Activated CD4-positive, CD25-positive, alpha-beta regulatory T cell treated with anti-CD3 and anti-CD28 coated beads, Interleukin-2, amount 50 U/mL, for 24 hours (primary cell): Measurements from ENCODE around the gene WHAMM.
"Not testable (repeated sequence)": the region's sequence is repeated elsewhere in the genome, so short reads cannot be mapped to it uniquely, and the experiment has no call there.

Experiments used
- ATAC-seq, 2 donors: fragments of 150-1000 bp; cut with Tn5 transposase; one replicate each; pipeline ENCODE4 v1.10.0; 2021; ENCODE audit warnings: mild to moderate bottlenecking in 1 of 2, moderate library complexity in 1 of 2

The WHAMM gene, protein sequence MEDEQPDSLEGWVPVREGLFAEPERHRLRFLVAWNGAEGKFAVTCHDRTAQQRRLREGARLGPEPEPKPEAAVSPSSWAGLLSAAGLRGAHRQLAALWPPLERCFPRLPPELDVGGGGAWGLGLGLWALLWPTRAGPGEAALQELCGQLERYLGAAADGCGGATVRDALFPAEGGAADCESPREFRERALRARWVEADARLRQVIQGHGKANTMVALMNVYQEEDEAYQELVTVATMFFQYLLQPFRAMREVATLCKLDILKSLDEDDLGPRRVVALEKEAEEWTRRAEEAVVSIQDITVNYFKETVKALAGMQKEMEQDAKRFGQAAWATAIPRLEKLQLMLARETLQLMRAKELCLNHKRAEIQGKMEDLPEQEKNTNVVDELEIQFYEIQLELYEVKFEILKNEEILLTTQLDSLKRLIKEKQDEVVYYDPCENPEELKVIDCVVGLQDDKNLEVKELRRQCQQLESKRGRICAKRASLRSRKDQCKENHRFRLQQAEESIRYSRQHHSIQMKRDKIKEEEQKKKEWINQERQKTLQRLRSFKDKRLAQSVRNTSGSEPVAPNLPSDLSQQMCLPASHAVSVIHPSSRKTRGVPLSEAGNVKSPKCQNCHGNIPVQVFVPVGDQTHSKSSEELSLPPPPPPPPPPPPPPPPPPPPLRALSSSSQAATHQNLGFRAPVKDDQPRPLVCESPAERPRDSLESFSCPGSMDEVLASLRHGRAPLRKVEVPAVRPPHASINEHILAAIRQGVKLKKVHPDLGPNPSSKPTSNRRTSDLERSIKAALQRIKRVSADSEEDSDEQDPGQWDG

DNA sequence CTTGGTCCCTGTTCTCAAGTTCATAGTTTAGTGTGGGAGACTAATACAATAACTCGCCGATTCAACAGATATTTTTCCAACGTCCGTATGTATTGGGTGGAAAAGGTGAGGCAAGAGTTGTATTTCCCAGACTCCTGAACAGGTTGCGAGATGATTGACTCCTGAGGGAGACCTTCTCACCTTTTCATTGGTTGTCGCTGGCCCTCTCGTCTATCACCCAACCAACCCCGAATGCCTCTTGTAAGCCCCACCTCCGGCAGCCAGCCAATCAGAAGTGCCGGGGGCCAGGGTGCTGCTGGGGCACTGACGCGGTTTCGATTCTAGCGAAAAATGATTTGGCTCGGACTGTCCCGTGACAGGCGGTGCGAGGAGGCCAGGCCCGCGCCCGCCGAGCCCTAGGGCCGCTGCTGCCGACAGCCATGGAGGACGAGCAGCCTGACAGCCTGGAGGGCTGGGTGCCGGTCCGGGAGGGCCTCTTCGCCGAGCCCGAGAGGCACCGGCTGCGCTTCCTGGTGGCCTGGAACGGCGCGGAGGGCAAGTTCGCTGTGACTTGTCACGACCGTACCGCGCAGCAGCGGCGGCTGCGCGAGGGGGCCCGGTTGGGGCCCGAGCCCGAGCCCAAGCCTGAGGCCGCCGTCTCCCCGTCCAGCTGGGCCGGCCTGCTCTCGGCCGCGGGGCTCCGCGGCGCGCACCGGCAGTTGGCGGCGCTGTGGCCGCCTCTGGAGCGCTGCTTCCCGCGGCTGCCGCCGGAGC lies at the start of gene WHAMM:
Gene WHAMM, plus strand, starts transcription at position 321 of the 753 bp plus-strand sequence. Its CDS starts 99 bp downstream, at position 420.
- ATAC-seq = peak; percentile 93 to 94

GRCh38 chr15:82763361-82764116 lies 45.9 kb upstream of the WHAMM start:
- ATAC-seq = no peak

GRCh38 chr15:82764117-82764490 lies 45.3 kb upstream of the WHAMM start:
- no peak for ATAC-seq

GRCh38 chr15:82764740-82765139 lies 44.7 kb upstream of the WHAMM start:
- ATAC-seq = no peak

DNA sequence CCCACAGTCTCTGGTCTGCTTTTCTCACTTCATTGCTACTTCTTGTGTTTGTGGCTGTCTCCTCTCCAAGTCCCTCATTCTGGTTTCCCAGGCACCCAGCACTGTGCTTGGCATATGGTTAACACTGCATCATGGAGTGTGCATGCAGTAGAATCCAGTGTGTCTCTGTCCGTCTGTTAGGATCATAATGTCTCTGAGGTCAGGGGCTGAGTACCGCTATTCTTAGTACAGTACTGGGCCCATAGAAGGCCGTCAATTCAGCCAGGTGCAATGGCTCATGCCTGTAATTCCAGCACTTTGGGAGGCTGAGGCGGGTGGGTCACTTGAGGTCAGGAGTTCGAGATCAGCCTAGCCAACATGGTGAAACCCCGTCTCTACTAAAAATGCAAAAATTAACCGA lies 43.2 kb upstream of the WHAMM start:
- not testable (repeated sequence) for ATAC-seq

GRCh38 chr15:82767163-82767829 lies 42.1 kb upstream of the WHAMM start:
- no peak for ATAC-seq

- no peak for ATAC-seq
Observed at GRCh38 chr15:82768414-82769054, 40.9 kb upstream of the WHAMM start.

DNA sequence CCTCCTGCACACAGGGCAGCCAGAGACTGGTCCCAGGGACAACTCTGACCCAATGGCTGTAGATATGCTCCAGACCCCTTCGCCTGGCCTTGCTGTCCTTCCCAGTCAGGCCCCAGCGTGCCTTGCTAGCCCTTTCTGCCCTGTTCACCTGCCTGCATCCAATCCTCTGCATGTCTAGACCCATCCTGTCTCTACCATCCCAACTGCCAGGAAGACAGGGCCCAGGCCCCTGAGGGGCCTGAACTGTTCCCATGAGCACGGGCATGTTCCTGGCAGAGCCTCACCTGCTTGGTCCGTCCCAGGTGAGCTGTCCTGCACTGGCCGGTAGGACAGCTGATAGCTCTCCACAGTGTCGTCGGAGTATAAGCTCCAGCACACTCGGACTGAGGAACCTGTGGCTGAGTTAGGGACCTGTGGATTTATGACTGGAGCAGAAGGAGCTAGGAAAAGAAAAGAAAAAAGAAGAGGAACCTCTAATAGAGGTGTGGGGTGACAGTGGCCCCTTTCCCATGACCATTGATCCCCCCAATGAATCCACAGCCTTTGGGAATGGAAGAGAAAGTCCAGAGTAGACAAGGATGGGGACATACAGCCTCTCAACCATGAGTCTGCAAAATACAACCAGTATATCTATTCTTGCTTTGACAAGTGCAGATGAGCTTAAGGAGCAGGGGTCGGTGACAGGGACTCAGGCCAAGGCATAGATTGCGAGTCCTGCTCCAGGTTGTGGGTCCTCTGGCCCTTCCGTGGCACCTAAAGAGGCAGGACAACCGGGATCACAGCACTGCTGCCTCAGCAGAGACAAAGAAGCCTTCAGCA lies 37.4 kb upstream of the WHAMM start:
- no peak for ATAC-seq

DNA sequence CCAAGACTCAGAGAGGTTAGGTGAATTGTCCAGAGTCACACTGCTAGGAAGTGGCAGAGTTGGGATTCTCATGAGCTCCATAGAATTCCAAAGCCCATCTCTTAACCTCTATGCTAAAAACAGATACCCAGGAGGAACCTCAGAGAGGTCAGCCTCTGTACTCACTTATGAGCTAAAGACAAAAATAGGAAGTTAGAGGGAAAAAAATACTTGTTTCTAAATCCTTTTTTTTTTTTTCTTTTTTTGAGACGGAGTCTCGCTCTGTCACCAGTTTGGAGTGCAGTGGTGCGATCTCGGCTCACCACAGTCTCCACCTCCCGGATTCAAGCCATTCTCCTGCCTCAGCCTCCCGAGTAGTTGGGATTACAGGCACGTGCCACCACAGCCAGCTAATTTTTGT lies 34.9 kb upstream of the WHAMM start:
- no peak for ATAC-seq

DNA sequence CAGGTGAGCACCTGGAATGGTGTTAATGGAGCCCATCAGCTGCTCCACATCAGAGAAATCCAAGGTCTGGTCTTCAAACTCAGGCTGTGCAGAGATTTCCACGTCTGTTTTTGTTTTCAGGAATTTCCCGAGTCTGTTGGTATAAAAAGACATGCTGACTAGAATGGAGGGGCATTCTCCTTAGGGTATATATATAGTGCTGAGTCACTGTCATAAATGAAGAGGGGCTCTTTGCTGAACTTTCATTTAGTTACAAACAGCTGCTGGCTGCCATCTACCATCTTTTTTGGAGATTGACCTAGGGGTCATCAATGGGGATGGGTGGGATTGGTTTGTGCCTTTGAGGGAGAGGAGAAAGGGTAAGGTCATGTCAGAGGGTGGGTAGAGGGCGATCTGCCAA lies 30.7 kb upstream of the WHAMM start:
- no peak for ATAC-seq

GRCh38 chr15:82781349-82781748 lies 28.1 kb upstream of the WHAMM start:
- ATAC-seq = no peak

- no peak for ATAC-seq
Observed at GRCh38 chr15:82788496-82788895, 20.9 kb upstream of the WHAMM start.

DNA sequence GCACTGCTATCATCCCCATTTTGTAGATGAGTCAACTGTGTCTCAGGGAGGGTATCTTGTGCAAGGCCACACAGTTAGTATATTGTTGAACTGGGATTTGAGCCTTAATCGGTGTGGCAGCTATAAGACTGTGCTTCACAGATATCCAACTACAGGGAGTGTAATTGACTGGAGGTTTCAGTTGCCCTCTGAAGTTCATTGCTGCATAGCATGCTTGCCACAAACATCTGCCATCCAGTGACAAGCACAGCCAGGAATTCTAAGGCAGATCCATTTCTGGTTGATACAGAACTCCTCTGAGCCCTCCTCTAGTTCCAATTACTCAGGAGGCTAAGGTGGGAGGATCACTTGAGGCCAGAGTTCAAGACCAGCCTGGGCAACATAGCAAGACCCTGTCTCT lies 19.9 kb upstream of the WHAMM start:
- no peak for ATAC-seq

DNA sequence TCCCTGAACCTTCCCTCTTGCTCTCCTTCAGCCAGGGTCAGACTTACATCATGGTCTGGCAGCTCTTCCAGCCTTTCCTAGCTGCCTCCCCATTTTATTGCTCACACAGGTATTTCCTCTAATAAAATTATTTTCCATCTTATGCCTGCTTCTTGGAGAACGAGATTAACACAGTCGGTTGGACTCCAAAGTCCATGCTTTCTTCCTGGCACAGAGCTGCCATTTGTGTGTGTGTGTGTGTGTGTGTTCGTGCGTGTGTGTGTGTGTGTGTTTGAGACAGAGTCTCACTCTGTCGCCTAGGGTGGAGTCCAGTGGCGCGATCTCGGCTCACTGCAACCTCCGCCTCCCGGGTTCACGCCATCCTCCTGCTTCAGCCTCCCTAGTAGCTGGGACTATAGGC lies 19.1 kb upstream of the WHAMM start:
- ATAC-seq = no peak

DNA sequence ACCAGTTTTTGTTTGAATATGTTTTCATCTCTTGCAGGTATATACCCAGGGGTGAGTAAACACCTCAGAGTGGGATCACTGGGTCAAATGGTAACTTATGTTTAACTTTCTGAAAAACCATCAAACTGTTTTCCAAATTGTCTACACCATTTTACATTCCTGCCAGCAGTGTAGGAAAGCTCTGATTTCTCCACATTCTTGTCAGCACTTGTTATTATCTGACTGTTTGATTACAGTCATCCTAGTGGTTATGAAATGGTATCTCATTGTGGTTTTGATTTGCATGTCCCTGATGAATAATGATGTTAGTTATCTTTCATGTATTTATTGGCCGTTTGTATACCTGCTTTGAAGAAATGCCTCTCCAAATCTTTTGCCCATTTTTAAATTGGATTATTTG lies 17.4 kb upstream of the WHAMM start:
- peak in 1 of 2 donors; percentile 41 for ATAC-seq

DNA sequence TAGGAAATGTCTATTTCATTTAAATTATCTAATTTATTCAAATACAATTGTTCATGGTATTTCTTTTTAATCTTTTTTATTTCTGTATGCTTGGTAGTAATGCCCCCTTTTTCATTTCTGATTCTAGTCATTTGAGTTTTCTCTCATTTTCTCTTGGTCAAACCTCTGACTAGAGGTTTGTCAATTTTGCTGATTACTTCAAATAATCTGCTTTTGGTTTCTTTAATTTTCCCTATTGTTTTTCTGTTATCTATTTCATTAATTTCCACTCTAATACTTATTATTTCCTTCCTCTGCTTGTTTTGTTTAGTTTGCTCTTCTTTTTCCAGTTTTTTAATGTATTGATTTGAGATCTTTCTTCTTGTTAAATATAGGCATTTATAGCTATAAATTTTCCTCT lies 15.7 kb upstream of the WHAMM start:
- ATAC-seq = no peak

GRCh38 chr15:82798104-82798503 lies 11.3 kb upstream of the WHAMM start:
- no peak for ATAC-seq

- no peak for ATAC-seq
Observed at GRCh38 chr15:82798531-82799166, 10.8 kb upstream of the WHAMM start.

- no peak for ATAC-seq
Observed at GRCh38 chr15:82799183-82799841, 10.1 kb upstream of the WHAMM start.
